GM03348 (cell line): ENCODE measurements around the gene NDUFA13.
"Not testable (repeated sequence)": the region's sequence is repeated elsewhere in the genome, so short reads cannot be mapped to it uniquely, and the experiment has no call there.

Experiments
- DNase-seq: peaks from one replicate; pipeline ENCODE4 v3.0.0; 2012; ENCODE audit warnings: low spot score

Gene NDUFA13

GRCh38 chr19:19515642-19516519, at the start of gene NDUFA13:
NDUFA13 (plus strand) TSS chr19:19516225; CDS start chr19:19516239, 14 bp downstream.
- peak; percentile 95 for DNase-seq

- DNase-seq = no peak
These were observed 47.5 kb upstream of the NDUFA13 start for GRCh38 chr19:19468424-19469050.

GRCh38 chr19:19470579-19470978, 45.4 kb upstream of the NDUFA13 start:
- DNase-seq = no peak

GRCh38 chr19:19471682-19472081, 44.3 kb upstream of the NDUFA13 start:
- no peak for DNase-seq

GRCh38 chr19:19472106-19472505, 43.9 kb upstream of the NDUFA13 start:
- not testable (repeated sequence) for DNase-seq

- no peak for DNase-seq
These were observed 40.8 kb upstream of the NDUFA13 start for GRCh38 chr19:19475015-19475765.

GRCh38 chr19:19475849-19476828, 39.9 kb upstream of the NDUFA13 start:
- no peak for DNase-seq

- DNase-seq = no peak
These were observed 38.2 kb upstream of the NDUFA13 start for GRCh38 chr19:19477705-19478383.

GRCh38 chr19:19480688-19481087, 35.3 kb upstream of the NDUFA13 start:
- DNase-seq = no peak

- no peak for DNase-seq
These were observed 33.0 kb upstream of the NDUFA13 start for GRCh38 chr19:19482809-19483596.

GRCh38 chr19:19485161-19485997, 30.6 kb upstream of the NDUFA13 start:
- no peak for DNase-seq

GRCh38 chr19:19485998-19486290, 30.1 kb upstream of the NDUFA13 start:
- DNase-seq = no peak

GRCh38 chr19:19486343-19487076, 29.5 kb upstream of the NDUFA13 start:
- no peak for DNase-seq

- no peak for DNase-seq
These were observed 28.7 kb upstream of the NDUFA13 start for GRCh38 chr19:19487077-19487949.

GRCh38 chr19:19487950-19488874, 27.8 kb upstream of the NDUFA13 start:
- no peak for DNase-seq

GRCh38 chr19:19488875-19489690, 26.9 kb upstream of the NDUFA13 start:
- peak; percentile 94 for DNase-seq
